ENCODE results near the gene OPTC.
"Not testable (repeated sequence)": the region's sequence is repeated elsewhere in the genome, so short reads cannot be mapped to it uniquely, and the experiment has no call there.

The OPTC gene

DNA sequence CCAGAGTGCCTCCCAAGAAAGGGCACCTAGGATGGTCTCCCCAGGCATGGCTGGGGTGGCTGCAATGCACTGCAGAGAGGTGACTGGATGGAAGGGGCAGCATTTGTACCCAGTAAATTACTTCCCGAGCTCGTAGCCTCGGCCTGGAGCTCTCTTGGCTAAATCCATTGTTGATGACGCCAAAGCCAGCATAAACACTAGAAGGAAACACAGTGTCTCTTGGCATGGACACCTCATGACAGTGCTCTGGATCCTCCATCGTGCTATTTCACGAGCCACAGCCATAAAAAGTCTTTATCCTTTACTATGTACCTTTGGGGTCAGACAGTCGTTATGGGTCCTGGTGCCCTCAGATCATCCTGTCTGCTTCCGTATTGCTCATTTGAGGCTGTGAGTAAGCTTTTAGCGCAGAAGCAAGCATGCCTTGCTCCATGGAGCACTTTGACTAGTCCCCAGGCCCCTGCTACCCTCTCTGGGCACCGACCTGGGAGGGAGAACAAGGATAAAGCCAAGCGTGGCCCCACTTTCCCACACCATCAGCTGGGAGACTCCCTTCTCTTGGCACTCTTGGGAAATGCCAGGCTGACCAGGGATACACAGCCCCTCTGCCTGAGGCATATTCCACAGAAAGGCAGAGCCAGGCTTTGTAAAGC is 28.7 kb upstream of the OPTC start:
- DNase-seq (ENCODE audit: low read depth in 2 of 2): no peak

DNA sequence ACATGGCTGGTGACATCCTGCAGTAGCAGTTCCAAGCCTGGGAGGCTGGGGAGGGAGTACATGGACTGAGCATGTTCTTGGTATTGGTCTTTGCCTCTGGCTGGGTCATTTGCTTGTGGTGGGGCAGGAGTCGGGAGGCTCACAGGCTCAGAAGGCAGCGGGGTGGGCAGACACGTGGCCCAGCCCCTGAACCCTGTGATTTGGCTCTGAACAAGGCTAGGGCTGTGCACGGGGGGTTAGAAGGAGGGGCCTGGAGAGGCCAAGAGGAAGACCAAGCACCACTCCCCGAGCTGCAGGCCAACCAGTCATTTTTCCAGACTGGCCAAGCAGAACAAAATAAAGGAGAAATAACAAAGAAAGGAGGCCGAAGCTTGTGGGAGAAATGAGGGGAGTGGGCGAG is 28.0 kb upstream of the OPTC start:
- no peak for DNase-seq (ENCODE audit: low read depth in 2 of 2)

GRCh38 chr1:203466906-203467549 is 26.9 kb upstream of the OPTC start:
- DNase-seq (ENCODE audit: low read depth in 2 of 2): not testable (repeated sequence)

- DNase-seq (ENCODE audit: low read depth in 2 of 2): no peak
These were observed 26.4 kb upstream of the OPTC start for GRCh38 chr1:203467550-203467921.

DNA sequence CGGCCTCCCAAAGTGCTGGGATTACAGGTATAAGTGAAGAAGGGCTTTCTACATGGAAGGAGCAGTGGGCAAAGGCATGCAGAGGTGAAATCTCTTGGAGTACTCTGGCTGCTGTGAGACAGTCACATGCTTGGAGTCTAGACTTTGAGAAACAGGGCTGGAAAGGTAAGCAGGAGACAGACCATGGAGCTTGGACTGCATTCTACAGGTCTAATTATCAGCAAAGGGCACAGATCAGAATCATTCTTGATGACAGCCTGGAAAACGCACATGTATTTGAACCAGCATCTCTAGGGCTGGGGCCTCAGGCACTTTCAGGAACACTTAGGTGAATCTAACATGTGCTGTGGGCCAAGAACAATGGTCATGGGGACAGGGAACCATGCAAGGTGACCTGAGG is 25.6 kb upstream of the OPTC start:
- no peak for DNase-seq (ENCODE audit: low read depth in 2 of 2)

DNA sequence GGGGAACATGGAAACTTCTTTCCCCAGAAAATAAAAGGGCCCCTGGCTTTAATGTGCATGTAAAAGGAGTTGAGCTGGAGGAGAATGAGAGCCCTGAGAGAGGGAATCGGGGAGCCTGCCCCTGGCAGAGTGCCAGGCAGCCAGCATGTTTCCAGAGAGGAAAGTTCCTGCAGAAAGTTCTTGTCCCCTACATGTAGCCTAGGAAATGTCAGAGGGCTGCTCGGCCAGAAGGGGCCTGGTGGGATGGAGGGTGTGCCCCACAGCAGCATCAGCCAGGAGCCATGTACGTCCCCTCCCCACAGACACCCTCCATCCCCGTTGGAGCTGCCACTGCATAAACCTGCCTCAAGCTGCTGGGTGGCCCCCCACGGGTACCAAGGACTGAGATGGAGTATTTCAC is 23.7 kb upstream of the OPTC start:
- DNase-seq (ENCODE audit: low read depth in 2 of 2): no peak

- DNase-seq (ENCODE audit: low read depth in 2 of 2): no peak
These were observed 22.1 kb upstream of the OPTC start for GRCh38 chr1:203471841-203472240.

DNA sequence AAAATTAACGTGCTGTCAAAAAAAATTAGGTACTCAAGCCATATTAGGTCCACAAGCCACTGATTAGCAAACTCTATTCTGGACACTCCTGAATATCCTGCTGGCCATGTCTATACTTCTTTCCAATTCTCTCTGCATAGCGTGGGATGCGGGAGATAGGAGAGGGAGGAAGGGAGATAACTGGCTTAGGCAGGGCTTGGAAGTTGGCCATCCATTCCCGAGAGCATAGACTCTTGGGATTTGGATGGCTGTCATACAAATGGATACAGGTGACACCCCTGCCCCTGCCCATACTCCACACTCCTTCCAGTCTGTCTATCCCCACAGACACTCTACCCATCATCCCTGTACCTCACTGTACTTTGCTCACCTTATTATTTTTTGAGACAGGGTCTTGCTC is 20.7 kb upstream of the OPTC start:
- DNase-seq (ENCODE audit: low read depth in 2 of 2): no peak

DNA sequence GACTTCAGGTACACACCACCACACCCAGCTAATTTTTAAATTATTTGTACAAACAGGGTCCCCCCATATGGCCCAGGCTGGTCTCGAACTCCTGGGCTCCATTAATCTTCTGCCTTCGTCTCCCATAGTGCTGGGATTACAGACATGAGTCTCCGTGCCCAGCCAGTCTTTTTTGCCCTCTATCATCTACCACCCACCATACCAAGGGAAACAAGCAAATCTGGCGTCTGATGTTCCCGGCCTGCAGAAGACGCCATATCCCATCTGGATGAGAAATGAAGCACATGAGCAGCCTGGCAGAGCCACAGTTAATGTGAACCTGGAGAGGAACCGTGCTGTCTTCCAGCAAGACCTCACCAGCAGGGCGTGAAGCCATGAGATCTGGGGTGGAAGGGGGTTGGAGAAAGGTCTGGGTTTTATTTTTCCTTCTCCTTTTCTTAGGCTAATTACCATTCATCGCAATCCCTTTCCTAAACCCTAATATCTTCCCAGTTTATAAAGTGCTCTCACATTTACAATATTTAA is 20.1 kb upstream of the OPTC start:
- DNase-seq (ENCODE audit: low read depth in 2 of 2): no peak

- DNase-seq (ENCODE audit: low read depth in 2 of 2): no peak
These were observed 18.7 kb upstream of the OPTC start, which contains the start of gene PRELP for GRCh38 chr1:203475012-203475981. Gene PRELP (plus strand): TSS chr1:203475806. CDS start chr1:203483185, 7,379 bp downstream.

DNA sequence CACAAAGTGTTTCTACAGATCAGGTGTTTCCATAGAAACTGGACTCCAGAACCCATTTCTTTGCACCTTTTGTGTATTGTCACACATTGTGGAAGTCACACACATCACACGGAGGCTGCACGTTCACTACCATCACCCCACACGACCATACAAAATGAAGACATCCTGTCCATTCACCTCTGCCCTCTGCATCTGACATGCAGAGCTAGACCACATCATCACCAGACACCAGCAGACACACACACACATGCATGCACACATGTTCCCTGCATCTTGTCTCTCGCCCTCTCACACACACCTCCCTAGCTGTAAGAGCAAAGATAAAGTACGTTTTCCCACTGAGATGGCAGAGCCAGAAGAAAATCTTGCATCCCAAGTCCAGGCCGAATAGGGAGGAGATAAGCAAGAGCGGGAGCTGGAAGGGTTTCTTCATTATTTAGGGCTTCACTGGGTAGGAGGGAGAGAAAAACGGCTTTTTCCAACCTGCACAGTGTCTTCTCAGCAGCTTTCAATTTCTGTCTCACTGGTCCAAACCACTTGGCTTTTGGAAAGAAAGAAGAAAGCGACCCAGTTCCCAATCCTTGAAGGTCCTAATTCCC is 17.6 kb upstream of the OPTC start:
- DNase-seq (ENCODE audit: low read depth in 2 of 2): no peak

GRCh38 chr1:203477748-203478147 is 16.2 kb upstream of the OPTC start:
- no peak for DNase-seq (ENCODE audit: low read depth in 2 of 2)

GRCh38 chr1:203478231-203478630 is 15.7 kb upstream of the OPTC start:
- DNase-seq (ENCODE audit: low read depth in 2 of 2): no peak

DNA sequence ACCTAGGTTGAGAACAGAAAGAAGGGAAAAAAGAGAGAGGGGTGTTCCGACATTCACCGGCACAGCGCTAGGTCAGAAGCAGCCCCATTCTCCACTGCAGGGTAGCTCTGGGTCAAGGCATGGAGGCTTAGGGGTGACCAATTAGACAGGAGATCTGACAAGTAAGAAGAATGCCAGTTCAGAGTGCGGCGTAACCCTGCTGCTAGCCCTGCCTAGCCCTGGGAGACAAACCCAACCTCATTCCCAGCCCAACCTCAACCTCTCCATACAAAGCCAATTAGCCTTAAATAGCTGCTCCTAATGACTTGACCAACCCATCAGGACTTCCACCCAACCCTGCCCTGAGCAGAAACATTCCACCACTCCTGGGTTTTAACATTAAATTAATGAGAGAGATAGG is 15.0 kb upstream of the OPTC start:
- DNase-seq (ENCODE audit: low read depth in 2 of 2): no peak

- no peak for DNase-seq (ENCODE audit: low read depth in 2 of 2)
These were observed 14.3 kb upstream of the OPTC start for GRCh38 chr1:203479646-203480045.

DNA sequence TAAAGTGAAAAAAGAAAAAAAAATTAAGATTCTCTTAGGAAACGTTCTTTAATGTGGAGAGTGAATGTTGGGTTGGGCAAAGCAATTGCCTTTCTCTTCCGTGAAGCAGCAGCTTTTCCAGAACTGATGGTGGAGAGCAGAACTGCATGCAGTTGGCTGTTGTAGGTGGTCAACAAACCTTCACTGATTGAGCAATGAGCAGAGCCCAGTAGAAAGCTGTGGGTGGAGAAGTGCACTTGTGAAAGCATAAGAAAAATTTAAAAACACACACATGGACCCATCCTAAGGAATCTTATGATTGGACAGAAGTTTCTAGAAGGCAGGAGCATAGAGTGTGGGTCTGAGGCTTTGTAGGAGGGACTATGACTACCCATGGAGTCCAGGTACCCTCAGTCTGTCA is 13.9 kb upstream of the OPTC start:
- no peak for DNase-seq (ENCODE audit: low read depth in 2 of 2)

GRCh38 chr1:203480525-203481084 is 13.3 kb upstream of the OPTC start:
- peak in 1 of 2 donors; percentile 15 for DNase-seq (ENCODE audit: low read depth in 2 of 2)

GRCh38 chr1:203481196-203481595 is 12.8 kb upstream of the OPTC start:
- no peak for DNase-seq (ENCODE audit: low read depth in 2 of 2)

DNA sequence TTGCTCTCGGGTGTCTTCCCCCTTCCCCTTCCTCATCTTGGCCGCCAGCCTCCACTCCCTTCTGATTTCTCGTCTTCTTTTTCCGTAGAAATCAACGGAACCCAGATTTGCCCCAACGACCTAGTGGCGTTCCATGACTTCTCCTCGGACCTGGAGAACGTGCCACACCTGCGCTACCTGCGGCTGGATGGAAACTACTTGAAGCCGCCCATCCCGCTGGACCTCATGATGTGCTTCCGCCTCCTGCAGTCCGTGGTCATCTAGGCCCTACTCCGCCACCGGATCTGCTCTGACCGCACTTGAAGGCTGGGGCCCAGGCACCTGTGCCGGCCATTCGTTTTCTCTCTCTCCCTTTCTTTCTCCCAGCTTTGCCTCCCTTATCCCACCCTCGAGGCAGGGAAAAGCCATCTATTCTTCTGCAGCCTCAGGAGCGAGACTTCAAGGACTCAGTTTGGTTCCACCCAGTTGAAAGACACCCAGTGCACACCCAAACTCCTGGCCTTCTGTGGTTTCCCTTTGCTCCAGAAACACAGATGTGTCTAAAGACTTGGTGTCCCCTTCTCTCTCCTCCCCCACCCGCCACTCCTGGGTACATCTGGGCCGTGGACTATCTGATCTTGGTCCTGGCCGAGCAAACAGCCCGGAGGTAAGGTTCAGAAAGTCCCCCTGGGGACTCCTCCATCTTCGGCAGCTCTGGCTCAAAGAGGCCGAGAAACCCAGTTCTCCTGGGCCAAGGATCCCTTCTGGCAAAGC is 7.2 kb upstream of the OPTC start:
- no peak for DNase-seq (ENCODE audit: low read depth in 2 of 2)

- DNase-seq (ENCODE audit: low read depth in 2 of 2): no peak
These were observed 5.4 kb upstream of the OPTC start for GRCh38 chr1:203488539-203488938.

DNA sequence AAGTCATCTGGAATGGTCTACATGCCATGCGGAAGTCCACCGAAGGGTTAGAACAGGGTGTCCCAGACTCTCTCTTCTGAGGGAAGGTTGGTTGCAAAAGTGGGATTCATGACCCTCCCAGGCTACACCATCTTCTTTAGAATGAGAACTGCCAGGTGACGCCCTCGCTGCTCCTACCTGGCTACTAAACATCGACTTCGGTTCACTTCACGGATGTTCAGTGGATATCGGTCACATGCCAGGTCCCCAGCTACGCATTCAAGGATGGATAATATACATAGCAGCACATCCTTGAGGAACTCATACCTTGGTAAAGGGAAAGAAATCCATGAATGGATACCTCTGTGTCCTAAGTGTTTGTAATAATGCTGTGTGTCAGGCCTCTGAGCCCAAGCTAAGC is 3.3 kb upstream of the OPTC start:
- DNase-seq (ENCODE audit: low read depth in 2 of 2): no peak

All from activated CD8-positive, alpha-beta memory T cell treated with anti-CD3 and anti-CD28 coated beads for 4 hours (primary cell).